Measurements from ENCODE around the gene PRTN3.

The PRTN3 gene

GRCh38 chr19:883661-884211, 42.9 kb downstream of the PRTN3 start:
- TF ChIP-seq, protein P1, sequence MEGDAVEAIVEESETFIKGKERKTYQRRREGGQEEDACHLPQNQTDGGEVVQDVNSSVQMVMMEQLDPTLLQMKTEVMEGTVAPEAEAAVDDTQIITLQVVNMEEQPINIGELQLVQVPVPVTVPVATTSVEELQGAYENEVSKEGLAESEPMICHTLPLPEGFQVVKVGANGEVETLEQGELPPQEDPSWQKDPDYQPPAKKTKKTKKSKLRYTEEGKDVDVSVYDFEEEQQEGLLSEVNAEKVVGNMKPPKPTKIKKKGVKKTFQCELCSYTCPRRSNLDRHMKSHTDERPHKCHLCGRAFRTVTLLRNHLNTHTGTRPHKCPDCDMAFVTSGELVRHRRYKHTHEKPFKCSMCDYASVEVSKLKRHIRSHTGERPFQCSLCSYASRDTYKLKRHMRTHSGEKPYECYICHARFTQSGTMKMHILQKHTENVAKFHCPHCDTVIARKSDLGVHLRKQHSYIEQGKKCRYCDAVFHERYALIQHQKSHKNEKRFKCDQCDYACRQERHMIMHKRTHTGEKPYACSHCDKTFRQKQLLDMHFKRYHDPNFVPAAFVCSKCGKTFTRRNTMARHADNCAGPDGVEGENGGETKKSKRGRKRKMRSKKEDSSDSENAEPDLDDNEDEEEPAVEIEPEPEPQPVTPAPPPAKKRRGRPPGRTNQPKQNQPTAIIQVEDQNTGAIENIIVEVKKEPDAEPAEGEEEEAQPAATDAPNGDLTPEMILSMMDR (IDR thresholded peaks at IDR 0.05; ENCODE audit: insufficient read depth, low read length, poor library complexity, severe bottlenecking), result no peak
- Histone ChIP-seq H3K4me3 (replicated peaks; ENCODE audit: low read depth, low read length) (no peak overlapping the region), H3K27me3 (replicated peaks; ENCODE audit: control insufficient read depth, insufficient read depth, low read length) (no peaks in the 10 kb centered on the region), H3K36me3 (ENCODE audit: control insufficient read depth, insufficient read depth, low read length) (peaks cover 29% of the 10 kb centered on the region)
- no peak for DNase-seq (ENCODE audit: extremely low read depth, insufficient read length)

DNA sequence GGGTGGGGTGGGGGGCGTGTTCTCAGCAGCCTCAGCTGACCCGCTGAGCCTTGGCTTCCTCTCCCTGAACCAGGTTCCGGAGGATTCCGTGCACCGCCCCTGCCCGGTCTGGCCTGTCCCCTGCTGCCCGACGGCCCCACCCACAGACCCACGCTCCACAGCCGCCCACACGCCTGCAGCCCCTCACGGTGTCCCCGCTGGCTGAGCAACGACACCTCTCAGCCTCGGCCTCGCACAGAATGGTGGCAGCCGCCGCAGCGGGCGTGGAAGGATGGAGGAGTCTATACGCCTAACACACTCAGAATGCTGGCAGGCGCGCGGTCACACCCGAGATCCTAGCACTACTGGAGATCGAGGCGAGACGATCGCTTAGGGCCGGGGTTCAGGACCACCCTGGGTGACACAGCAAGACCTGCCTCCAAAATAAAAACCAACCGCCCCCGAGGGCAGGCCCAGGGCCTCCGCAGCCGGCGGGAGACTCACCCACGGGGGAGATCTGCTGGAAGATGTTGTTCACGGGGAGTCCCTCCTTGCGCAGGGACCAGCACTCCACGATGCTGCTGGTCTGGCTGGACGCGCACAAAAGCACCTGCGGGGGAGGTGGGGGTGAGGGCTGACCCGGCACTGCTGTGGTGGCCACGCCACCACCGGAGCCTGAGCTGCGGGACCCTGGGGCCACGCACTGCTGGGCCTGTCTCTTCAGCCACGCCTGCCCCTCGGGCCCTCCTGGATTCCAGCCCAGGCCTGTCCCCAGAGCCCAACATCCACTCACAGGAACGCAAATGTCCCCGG, 43.8 kb downstream of the PRTN3 start:
- no peak overlapping the region for H3K4me3 ChIP-seq (replicated peaks; ENCODE audit: low read depth, low read length)
- DNase-seq (ENCODE audit: extremely low read depth, insufficient read length), result no peak
- peaks cover 30% of the 10 kb centered on the region for H3K36me3 ChIP-seq (ENCODE audit: control insufficient read depth, insufficient read depth, low read length)
- H3K27me3 ChIP-seq (replicated peaks; ENCODE audit: control insufficient read depth, insufficient read depth, low read length), result no peaks in the 10 kb centered on the region
- TF ChIP-seq, protein P1 (IDR thresholded peaks at IDR 0.05; ENCODE audit: insufficient read depth, low read length, poor library complexity, severe bottlenecking), result no peak

GRCh38 chr19:885536-886224, 44.9 kb downstream of the PRTN3 start:
- Histone ChIP-seq H3K27me3 (replicated peaks; ENCODE audit: control insufficient read depth, insufficient read depth, low read length) (no peaks in the 10 kb centered on the region), H3K4me3 (replicated peaks; ENCODE audit: low read depth, low read length) (no peak overlapping the region), H3K36me3 (ENCODE audit: control insufficient read depth, insufficient read depth, low read length) (peaks cover 35% of the 10 kb centered on the region)
- TF ChIP-seq, protein P1 (IDR thresholded peaks at IDR 0.05; ENCODE audit: insufficient read depth, low read length, poor library complexity, severe bottlenecking), result no peak
- no peak for DNase-seq (ENCODE audit: extremely low read depth, insufficient read length)

DNA sequence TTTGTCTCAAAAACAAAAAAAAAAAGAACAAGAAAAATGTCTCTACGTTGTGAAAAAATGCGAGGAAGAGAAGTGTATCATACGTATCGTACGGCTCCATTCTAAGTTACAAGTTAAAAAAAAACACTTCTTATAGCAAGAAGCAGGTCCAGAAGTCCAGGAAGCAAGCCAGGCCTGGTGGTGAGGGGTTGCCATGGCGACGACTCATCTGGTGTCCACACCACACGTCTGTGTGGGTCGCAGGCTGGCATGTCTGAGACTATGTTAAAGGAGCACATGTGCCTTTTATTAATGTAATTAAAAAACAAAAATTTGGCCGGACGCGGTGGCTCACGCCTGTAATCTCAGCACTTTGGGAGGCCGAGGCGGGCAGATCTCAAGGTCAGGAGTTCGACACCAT, 46.3 kb downstream of the PRTN3 start:
- H3K36me3 ChIP-seq (ENCODE audit: control insufficient read depth, insufficient read depth, low read length), result peaks cover 31% of the 10 kb centered on the region
- TF ChIP-seq, protein P1 (IDR thresholded peaks at IDR 0.05; ENCODE audit: insufficient read depth, low read length, poor library complexity, severe bottlenecking), result no peak
- no peak for DNase-seq (ENCODE audit: extremely low read depth, insufficient read length)
- no peak overlapping the region for H3K4me3 ChIP-seq (replicated peaks; ENCODE audit: low read depth, low read length)
- H3K27me3 ChIP-seq (replicated peaks; ENCODE audit: control insufficient read depth, insufficient read depth, low read length), result no peaks in the 10 kb centered on the region

GRCh38 chr19:887599-887998, 46.8 kb downstream of the PRTN3 start:
- TF ChIP-seq, protein P1 (IDR thresholded peaks at IDR 0.05; ENCODE audit: insufficient read depth, low read length, poor library complexity, severe bottlenecking), result no peak
- peaks cover 30% of the 10 kb centered on the region for H3K36me3 ChIP-seq (ENCODE audit: control insufficient read depth, insufficient read depth, low read length)
- H3K27me3 ChIP-seq (replicated peaks; ENCODE audit: control insufficient read depth, insufficient read depth, low read length), result no peaks in the 10 kb centered on the region
- no peak overlapping the region for H3K4me3 ChIP-seq (replicated peaks; ENCODE audit: low read depth, low read length)
- no peak for DNase-seq (ENCODE audit: extremely low read depth, insufficient read length)

Measured in GM06990 (cell line).